ENCODE measurements around the gene TMEM185B.

- TF ChIP-seq GATA3 (IDR thresholded peaks at IDR 0.05; ENCODE audit: low read depth, low read length) (no peak), GATA2 (IDR thresholded peaks at IDR 0.05; ENCODE audit: low read depth, low read length) (no peak)
Measured at GRCh38 chr2:120174963-120175581, 48.1 kb downstream of the TMEM185B start.

All from SH-SY5Y (cell line).